DMS53 treated with DMSO at 0.1 percent for 48 hours (cell line): ENCODE measurements around the gene HIBADH.
A peak's percentile ranks its signal among the peaks of the same experiment; 100 is the strongest.

Source experiments
- DNase-seq: peaks from one replicate; lab custom pipeline; 2025; ENCODE audit not compliant: unreplicated experiment; lab: John Stamatoyannopoulos, UW

Gene HIBADH

DNA sequence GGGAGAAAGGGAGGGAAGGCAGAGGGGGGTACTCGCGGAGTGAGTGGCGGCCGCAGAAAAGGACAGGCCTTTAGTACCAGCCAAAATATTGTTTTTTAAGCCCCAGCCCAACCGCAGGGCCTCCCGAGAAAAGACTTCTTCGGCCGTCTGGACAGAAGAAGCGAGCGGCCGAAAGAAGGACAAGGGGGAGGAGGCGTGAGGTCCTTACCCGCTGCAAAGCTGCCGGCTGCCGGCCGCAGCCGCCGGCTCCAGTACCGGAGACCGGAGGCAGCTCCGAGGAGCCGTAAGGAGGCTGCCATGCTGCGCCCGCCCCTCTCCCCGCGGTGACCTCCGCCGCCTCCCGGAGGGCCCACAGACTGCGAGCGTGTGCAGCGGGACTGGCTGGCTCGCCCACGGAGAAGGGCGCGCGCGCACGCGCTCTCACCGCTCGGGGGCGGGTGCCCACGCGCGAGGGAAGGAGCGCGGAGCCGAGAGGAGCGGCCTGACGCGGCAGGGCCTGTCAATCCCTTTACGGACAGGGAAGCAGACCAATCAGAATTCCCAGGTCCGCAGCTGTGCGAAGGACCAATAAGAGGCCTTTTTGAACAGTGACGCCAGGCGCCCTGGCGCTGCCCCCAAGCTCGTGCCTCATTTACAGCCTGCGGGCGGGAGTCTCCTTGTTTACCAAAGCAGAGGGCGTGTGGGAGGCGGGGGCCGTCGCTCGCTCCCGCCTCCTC lies at the start of gene HIBADH:
Gene HIBADH, minus strand, starts transcription at position 394 of the 716 bp plus-strand sequence. Its CDS starts 95 bp downstream, at position 299.
- DNase-seq: peak; percentile 100

DNA sequence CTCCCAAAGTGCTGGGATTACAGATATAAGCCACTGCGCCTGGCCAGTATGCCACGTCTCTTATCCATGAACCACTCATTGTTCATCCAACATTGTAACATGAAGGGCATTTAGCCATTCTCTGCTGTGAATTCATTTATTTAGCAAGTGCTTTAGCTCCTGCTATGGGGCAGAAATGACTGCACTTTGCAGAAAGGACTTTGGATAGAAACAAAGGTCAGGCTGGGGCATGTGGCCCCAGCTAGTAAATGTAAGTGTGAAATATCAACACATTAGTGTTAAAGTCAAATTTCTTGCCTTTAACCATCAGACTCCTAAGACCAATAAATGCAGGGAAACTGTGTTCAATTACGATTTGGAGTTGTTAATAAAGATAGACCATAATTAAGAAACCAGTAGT lies 49.5 kb upstream of the HIBADH start:
- no peak for DNase-seq

DNA sequence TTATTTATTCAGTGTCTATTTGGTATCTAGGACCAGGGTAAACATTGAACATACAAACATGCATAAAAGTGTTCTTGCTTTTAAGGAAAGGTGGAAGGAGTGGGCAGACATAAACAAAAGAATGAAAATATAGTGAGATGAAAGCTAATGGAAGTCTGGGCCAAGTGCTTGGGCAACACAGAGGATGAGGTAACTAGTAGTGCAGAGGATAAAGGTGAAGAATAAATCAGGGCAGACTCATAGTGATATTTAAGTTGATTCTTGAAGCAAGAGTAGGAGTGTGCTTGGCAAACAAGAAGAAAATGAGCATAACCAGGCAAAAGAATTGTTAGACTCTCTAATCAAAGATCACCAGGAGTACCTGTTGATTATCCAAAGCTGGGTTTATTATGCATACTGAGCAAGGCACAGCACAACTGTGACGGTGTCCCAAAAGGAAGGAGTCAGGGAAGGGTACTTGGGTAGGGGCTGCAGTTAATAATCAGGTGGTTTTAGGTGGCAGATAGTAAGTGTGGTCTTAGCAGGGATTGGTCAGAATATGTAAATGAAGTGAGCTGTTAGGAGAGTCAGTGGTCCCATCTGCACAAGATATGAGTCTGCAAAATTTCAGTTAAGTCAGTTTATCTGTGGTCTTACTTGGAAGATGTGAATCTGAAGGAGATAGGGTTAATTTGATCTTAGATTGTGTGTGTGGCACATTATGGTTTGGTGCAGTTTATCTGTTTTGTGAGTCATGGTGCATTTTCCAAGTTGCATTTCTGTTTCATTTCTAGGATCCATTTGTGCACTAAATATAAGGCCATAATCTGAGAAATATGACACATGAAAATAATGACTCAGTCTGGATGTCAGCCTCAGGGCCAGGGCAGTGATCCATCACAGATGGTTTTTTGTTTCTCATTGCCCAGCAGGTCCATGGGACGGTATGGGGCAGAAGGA lies 46.7 kb upstream of the HIBADH start:
- no peak for DNase-seq

DNA sequence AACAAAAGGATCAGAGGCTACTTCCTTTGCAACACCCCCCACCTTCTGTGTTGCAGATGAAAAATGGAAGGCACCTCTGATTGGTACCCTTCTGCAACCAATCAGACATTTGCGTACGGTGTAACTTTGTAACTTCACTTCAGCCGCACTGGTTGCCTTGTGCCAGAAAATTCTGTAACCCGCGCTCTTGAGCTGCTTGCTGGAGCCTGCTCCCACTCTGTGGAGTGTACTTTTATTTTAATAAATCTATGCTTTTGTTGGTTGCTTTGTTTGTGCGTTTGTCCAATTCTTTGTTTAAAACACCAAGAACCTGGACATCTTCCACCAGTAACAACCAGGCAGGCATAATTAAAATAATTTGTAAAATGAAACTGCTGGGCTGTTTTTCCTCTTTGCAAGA lies 45.8 kb upstream of the HIBADH start:
- DNase-seq: no peak

DNA sequence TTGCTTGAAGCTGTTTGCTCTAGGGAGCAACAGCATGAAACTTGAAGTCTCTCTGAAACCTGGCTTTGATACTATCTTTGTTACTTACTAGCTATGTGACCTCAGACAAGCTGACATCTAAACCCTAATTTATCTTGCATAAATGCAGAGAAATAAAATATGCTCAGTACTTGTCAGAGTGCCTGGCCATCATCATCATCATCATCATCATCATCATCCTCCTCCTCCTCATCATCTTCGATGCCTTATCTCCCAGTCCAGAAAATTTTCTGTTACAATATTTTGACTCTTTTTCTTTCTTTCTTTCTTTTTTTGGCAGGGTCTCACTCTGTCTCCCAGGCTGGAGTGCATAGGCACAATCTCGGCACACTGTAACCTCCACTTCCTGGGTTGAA lies 42.5 kb upstream of the HIBADH start:
- no peak for DNase-seq

DNA sequence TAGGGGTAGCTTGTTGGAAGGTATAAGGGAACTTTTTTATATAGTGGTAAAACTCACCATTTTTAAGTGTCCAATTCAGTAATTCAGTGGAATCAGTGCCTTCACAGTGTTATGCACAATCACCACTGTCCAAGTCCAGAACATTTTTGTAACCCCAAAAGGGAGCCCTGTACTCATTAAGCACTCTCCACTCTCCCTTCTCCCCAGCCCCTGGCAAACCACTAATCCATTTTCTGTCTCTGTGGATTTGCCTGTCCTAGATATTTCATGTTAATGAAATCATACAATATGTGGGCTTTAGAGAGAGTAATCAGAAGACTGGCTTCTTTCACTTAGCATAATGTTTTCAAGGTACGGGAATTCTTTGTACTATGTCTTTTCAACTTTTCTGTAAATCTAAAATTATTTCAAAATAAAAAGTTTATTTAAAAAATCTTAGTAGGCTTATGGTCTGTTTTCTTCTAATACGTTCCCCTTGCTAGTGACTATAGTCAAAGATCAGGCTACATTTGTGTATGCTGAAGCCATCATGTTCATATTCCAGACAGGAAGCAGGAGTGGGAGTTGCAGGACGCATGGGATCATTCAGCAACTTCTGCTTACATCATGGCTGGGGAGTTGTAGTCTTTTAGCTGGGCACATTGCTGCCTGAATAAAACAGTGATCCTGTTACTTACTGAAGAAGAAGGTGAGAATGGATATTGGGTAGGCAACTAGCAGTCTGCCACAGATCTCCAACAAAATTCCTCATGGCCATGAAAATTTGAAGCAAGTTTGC lies 41.9 kb upstream of the HIBADH start:
- no peak for DNase-seq

DNA sequence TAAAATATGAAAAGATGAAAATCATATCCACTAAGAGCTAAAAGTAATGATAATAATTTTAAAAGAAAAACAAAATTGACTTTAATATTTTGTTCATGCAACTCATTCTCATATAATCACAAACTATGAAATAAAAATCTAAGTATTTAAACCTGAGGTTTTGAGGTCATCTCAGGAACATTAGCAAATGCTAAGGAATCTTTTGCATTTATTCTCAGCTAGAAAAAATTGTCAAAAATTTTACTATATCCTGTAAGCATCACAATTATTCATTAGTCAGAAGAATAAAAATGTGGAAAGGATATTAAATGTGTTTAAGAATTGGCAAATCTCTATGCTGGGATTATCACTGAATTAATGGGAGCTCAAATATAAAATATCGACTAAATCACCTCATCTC lies 40.5 kb upstream of the HIBADH start:
- DNase-seq: no peak

DNA sequence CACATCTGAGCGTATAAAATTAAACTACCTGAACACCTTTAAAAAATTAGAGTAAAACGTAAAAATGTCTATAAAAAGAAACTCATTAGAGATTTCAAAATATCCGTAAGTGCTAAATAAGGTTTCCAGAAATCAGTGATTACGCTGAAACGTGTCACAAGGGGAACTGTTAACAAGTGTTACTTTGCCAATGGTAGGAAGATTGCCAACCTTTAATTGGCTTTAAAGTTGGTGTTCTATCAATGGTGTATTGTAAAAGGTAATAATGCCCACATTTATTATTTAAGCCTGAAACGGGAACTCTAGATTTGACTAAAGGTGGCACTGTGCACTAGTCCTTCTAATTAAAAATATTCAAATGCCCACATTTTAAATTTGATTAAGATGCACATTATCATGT lies 37.8 kb upstream of the HIBADH start:
- no peak for DNase-seq

DNA sequence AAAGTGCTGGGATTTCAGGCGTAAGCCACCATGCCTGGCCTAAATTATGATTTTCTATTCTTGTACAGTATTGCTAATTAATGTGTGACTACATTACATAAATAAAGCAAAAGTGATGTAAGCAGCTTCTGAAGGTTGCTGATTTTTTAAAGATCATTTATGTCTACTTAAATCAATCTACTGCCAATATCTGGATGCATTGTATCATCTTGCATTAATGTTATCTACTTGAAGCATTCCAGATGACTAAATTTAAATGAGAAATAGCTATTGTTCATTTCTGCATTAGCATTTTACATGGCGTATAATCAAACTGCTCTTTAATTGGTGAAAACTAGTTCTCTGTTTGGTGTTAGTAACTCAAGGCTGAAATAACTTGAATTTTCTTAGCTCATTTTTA lies 37.1 kb upstream of the HIBADH start:
- DNase-seq: no peak

DNA sequence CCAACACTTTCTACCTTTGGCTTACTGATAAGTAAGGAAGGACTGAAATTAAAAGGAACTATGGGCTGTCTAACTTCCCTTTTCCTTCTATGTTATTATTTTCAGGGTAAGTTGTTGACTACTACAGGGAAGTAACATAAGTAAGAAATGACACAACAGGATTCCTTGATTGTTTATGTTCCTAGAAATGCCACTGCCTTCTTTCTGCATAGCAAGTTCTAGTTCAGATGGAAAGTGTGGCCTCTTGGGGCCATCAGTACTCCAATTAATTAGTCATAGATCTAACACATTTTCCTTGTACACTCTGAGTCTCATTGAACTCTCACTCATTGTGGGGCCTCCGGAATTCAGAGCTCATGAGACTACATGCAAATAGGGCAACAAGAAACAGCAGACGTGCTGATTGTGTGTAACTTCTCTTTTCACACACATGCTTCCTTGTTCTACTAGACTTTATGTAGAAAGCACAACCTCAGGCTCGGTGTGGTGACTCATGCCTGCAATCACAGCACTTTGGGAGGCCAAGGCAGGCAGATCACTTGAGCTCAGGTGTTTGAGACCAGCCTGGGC lies 35.3 kb upstream of the HIBADH start:
- DNase-seq: no peak

DNA sequence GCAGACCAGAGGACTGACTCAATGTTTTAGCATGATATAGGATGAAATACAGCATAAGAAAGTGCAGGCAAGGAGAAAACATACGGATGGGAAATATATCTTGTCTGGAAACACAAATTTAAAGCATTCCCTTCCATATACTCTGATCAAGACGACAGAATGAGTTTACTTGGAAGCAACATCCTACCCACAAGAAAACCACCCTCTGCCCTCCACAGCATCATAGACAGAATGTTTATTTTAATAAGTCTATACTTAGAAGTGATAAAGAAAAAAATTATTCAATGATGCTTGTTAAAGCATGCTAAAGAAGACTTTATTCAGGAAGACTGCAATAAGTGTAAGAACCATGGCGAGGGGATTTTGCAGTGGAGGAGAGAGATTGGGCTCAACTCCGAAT lies 32.4 kb upstream of the HIBADH start:
- no peak for DNase-seq

DNA sequence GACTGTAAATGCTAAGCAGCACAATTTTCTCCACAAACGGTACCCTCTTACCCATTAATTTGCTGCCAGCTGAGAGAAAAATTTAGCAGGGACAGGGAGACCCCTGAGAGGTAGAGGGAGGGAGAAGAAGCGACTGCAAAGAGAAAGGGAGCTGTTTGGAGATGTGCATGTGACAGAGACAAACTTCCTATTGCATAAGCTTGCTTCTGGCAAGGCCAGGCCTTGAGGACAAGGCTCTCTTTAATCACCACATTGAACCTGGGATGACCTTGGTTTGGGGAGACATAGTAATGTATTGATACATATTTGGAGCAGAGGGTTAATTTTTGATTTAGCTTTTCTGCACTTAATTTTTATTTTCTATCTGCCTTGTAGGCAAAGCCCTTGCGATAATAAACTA lies 31.1 kb upstream of the HIBADH start:
- no peak for DNase-seq

DNA sequence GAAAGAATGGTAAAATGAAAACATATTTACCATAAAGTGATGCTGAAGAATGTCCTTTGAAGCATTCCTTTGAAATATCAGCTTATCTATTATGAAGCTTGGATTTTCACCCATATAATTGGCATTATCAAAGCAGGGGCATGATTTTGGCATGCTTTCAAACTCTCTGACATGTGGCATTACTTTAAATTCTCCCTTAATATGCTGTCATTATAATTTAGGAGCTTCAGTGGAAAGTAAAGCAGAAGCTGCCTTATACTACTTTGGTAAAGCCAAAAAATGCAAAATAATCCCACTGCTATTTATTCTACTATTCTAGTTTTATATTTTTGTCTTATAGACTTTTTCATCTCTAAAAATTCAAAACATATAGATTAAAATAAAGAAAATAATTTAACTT lies 28.0 kb upstream of the HIBADH start:
- no peak for DNase-seq

DNA sequence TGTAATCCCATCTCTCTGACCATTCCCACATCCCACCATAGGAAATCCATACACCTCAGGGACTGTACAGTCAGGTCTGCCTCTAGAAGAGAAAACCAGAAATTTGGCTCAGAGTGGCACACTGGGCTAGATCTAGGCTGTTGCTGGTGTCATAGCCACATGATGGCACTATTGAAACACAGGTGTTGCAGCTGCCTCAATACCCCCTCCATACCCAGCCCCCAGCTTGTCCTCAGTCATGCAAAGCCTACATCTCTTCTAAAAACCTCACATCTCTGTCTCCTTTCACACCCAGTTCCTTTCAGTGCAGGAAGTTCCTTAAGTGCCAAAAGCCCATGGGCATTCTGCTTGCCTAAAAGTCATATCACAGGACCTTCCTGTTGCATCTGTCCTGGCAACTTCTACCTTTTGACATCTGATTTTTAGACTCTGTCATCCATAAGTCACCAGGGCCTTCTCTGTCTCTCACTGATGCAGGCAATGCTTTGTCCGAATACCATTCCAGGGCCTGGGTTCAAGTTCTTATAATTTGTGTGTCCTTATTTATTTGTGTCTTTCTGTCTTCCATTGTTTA lies 27.0 kb upstream of the HIBADH start:
- DNase-seq: peak; percentile 15

DNA sequence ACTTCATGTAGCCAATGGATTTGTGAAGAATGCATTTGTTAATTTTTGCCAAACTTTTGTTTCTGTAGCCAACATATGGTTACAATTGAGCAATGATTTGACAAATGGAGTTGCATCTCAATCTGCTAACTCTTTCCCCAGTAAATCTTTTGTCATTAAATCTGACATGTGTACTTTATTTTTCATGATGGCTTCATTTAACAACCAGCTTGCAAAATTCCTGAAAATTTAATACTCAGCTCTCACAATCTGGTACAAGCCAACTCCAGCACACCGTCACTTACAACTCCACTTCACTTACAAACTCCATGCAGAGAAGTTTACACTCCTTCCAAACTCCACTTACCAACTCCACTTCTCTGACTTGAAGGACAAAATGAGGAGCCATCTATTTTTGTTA lies 26.5 kb upstream of the HIBADH start:
- no peak for DNase-seq

DNA sequence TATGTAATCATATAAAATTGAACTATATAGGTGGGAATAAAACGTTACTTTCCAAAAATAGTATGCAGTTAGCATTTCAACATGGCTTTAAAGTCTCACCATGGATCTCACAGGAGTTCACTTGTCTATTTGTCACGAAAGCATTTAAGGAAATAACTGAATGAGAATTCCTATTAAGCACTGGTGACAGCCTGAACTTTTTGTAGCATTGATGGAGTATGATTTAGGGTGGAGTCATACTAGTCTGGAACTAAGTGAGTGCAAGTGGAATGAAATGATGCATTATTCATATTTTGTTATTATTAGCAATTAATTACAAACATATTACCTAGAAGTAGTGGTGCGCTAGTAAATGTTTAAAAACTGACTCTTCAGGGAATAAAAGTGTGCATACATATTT lies 26.0 kb upstream of the HIBADH start:
- no peak for DNase-seq

DNA sequence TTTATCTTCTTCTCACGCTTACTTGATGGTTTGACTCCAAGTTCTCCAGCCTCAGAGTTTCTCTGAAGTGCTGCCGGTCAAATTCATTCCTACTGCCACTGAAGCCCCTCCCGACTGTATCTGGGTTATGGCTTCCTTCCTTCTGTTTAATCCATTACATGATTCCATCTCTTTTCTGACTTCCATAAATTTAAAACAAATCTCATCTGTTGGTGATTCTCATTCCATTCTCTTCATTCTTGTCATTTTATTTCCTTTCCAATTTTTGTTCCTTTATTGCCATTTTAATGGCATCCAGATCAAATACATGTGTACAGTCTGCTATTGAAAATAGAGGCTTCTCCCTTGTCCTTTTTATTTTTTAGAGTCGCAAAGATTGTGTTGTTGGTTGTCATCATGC lies 25.4 kb upstream of the HIBADH start:
- no peak for DNase-seq

DNA sequence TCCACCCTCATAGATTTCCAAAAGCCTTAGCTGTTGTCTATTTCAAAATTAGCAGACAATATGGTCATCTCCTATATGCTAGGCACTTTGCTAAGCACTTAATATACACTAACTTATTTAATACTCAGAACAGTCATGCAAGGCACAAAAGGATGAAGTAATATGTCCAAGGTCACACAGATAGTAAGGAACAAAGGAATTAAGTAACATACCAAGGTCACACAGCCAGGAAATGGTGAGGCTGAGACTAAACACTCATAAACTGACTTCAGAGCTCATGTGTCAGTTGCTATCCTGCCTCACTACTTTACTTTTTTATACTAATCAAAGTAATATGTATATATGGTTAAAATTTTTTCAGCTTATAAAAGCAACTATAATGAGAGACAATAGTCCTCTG lies 23.6 kb upstream of the HIBADH start:
- no peak for DNase-seq

DNA sequence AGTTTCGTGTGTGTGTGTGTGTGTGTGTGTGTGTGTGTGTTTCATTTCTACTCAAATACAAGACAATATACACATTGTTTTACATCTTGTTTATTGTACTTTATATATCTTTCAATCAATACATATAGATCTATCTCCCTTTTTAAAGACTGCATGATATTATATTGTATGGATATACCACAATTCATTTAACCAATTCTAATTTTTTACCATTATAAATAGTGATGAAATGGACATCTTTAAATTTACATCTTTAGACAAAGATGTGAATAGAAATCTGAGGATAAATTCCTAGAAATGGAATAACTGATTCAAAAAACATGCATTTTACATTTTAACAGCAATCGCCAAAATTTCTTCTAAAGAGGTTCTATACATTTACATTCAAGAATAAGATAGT lies 23.2 kb upstream of the HIBADH start:
- DNase-seq: no peak

DNA sequence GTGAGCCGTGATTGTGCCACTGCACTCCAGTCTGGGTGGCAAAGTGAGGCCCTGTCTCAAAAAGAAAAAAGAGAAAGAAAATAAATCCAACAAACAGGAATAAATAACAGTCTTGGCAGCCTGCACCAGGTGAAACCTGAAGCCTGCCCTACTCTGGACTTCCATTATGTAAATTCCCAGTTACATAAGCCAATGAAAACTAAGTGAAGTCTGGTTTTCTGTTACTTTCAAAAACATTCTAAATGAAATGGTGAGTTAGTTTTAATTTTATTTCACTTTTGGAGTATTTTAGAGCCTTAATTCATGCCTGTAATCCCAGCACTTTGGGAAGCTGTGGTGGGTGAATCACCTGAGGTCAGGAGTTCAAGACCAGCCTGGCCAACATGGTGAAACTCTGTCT lies 22.5 kb upstream of the HIBADH start:
- no peak for DNase-seq

DNA sequence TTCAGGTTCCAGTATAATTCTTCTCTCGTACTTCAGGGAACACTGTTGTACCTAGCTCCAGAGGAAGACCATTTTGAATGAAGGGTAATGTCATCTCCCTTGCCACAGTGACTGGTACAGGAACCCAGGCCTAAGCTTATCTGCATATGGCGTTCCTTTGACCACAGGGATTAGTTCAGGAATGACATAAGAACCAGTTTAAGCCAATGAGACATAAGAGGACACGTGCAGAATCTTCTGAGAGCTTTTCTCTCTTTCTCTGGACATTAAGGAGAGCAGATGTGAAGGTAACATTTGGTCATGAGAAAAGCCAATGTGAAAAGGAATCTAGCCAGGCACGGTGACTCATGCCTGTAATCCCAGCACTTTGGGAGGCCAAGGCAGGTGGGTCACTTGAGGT lies 21.8 kb upstream of the HIBADH start:
- DNase-seq: no peak
